ENCODE results near the gene MOV10. TPM values are rescaled to one million over a fixed set of nuclear protein-coding genes. Genes with fewer than 3 reads are reported as not detected.

The MOV10 gene
- total and polyA plus RNA-seq, 2 of the 8 experiments (the other 6 are each of a cell fraction or from before 2014, with no cell fraction given), result 57.3 to 109 TPM

DNA sequence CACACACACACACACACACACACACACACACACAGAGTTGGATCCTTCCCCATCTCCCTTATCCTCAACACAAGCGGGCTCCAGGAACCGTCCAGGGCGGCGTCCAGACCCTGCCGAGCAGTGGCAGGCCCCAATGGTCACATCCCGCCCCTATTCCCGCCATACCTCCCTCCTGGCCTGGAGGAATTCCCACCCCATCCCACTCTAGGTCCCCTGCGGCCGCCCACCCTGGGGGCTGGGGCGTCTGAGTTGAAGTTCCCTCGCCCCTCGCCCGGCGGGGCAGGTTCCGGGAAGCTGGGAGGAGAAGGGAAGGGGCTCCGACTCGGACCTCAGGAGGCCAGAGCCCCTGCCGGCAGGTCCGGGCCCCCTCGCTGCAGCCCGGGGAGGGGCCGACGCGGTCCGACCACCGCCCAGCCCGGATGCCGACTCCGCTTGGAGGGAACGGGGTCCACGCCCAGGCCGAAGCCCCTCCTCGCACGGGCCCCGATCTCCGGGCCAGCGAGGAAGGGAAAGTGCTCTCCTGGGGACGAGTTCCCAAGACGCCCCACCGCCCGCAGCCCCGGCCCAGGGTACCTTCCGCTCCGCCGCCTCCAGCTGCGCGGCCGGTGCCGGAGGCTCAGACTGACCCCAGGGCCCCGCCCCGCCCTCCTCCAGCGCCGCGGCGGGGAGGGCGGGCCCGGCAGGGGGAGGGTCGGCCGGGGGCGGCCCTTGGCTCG, 32.2 kb downstream of the MOV10 start, which contains the start of gene RHOC:
Gene RHOC, minus strand, starts transcription at position 623 of the 716 bp plus-strand sequence. CDS start 3,328 bp downstream, outside the sequence.
- Histone ChIP-seq H3K56ac (replicated peaks; ENCODE audit: insufficient read length, low read depth, low read length) (no peak within 1 kb of the TSS), H3K9me3 (ENCODE audit: insufficient read depth in 2 of 2, low read depth in 1 of 2, low read length in 1 of 2) (no peaks in the 10 kb centered on the region), H2BK15ac (ENCODE audit: low read length) (no peak within 1 kb of the TSS), H2BK120ac (replicated peaks; ENCODE audit: low read depth, low read length) (no peak within 1 kb of the TSS), H2BK20ac (ENCODE audit: low read length) (no peak within 1 kb of the TSS), H2BK12ac (ENCODE audit: low read depth, low read length) (peak within 1 kb of the TSS; percentile 53; the same call in 1 of the 2 replicates), H3K23me2 (ENCODE audit: low read depth, low read length) (peaks cover 11% of the 10 kb centered on the region; the same call in 1 of the 2 replicates), H3K36me3 (ENCODE audit: control insufficient read depth in 2 of 4, insufficient read depth in 4 of 4, low read length in 3 of 4) (peaks cover 0 to 5% (median 3%) of the 10 kb centered on the region in 4 experiments; a peak in 4 of 8 replicates), H3K79me2 (ENCODE audit: control insufficient read depth in 1 of 2, insufficient read depth in 2 of 2, low read length in 2 of 2) (no peaks in the 10 kb centered on the region), H4K5ac (ENCODE audit: insufficient read length, low read depth, low read length) (peak within 1 kb of the TSS; percentile 57), H3K9ac (replicated peaks in 1 of 4; ENCODE audit: extremely low read depth in 1 of 4, low read depth in 3 of 4, low read length in 3 of 4) (peak within 1 kb of the TSS; percentile 13 to 59 (median 32); a peak in 5 of 7 replicates), H3K4me3 (ENCODE audit: extremely low read depth in 1 of 4, insufficient read depth in 2 of 4, low read depth in 3 of 4, low read length in 4 of 4) (peak within 1 kb of the TSS; percentile 39 to 78 (median 66)), H4K20me1 (replicated peaks in 1 of 2; ENCODE audit: control insufficient read depth in 1 of 2, insufficient read depth in 2 of 2, low read length in 2 of 2) (peaks cover 2 to 9% of the 10 kb centered on the region in 2 experiments), H3K23ac (ENCODE audit: insufficient read length) (no peak within 1 kb of the TSS), H3K4ac (replicated peaks; ENCODE audit: insufficient read length, low read depth, low read length) (no peak within 1 kb of the TSS), H2BK5ac (ENCODE audit: low read depth, low read length) (no peak within 1 kb of the TSS; the same call in 1 of the 2 replicates), H3K79me1 (ENCODE audit: low read depth, low read length) (no peaks in the 10 kb centered on the region), H4K91ac (replicated peaks; ENCODE audit: insufficient read length, low read length) (no peak within 1 kb of the TSS), H3K27ac (ENCODE audit: low read depth, low read length) (no peak within 1 kb of the TSS), H2AK5ac (ENCODE audit: low read depth, low read length) (no peak within 1 kb of the TSS), H3K4me2 (ENCODE audit: insufficient read depth in 1 of 2, low read depth in 2 of 2, low read length in 2 of 2) (peak within 1 kb of the TSS; percentile 41 to 90), H3K4me1 (replicated peaks in 1 of 4; ENCODE audit: control insufficient read depth in 3 of 4, insufficient read depth in 4 of 4, low read length in 3 of 4) (peaks cover 10 to 34% (median 19%) of the 10 kb centered on the region in 4 experiments), H4K8ac (ENCODE audit: extremely low read depth, insufficient read depth, low read length) (peak within 1 kb of the TSS; percentile 64; the same call in 1 of the 2 replicates), H2AFZ (ENCODE audit: low read length) (0 out of 2 replicates have a peak within 1 kb of the TSS, but pooled peaks have one; percentile 67), H3K14ac (ENCODE audit: insufficient read length) (no peak within 1 kb of the TSS), H3K18ac (ENCODE audit: extremely low read depth, low read length) (peak within 1 kb of the TSS; percentile 85), H3K27me3 (replicated peaks in 1 of 4; ENCODE audit: control insufficient read depth in 3 of 4, extremely low read depth in 1 of 4, insufficient read depth in 3 of 4, low read length in 3 of 4) (peaks cover 0 to 10% (median 4%) of the 10 kb centered on the region in 4 experiments; a peak in 2 of 7 replicates)
- DNase-seq (ENCODE audit: low read depth in 1 of 2, low spot score in 2 of 2) (peak in 1 of 2 experiments; percentile 81), FAIRE-seq (no peak)
- WGBS, 2 experiments (ENCODE audit: extremely low coverage in 1 of 2, insufficient coverage in 1 of 2, insufficient read length in 1 of 2, insufficient replicate concordance in 2 of 2, low coverage in 1 of 2, low lambda C conversion rate in 2 of 2, missing lambda C conversion rate in 1 of 2), result 5% methylated on average over 18 of the region's 61 CpGs; no CpG with 5 or more reads in 1 of the 2 experiments
- CTCF ChIA-PET (ENCODE audit: partially characterized antibody), result interaction anchor here (1.6 kb wide), 1 partner anchor 34 kb away, joined by 5 read pairs; no protein-coding TSS in a partner anchor
- POLR2A ChIA-PET (ENCODE audit: partially characterized antibody), result interaction anchor here (0.6 to 1.7 kb wide), 4 partner anchors 32 to 240 kb away, joined by 3 to 17 read pairs (median 5); partner anchors contain the start of genes MOV10 and ST7L
- TF ChIP-seq POLR2AphosphoS5 (IDR thresholded peaks at IDR 0.05; ENCODE audit: low read depth, low read length) (no peak), KDM4A (IDR thresholded peaks at IDR 0.05; ENCODE audit: low read depth, low read length, severe bottlenecking) (peak; percentile 79), ASH2L (IDR thresholded peaks at IDR 0.05; ENCODE audit: low read length) (peak; percentile 71), CBX8 (IDR thresholded peaks at IDR 0.05; ENCODE audit: borderline replicate concordance, low read depth, low read length) (no peak), CHD1 (IDR thresholded peaks at IDR 0.05; ENCODE audit: low read depth, low read length) (no peak), RXRA (IDR thresholded peaks at IDR 0.05; ENCODE audit: insufficient read depth, low read depth, low read length) (no peak), CEBPB (IDR thresholded peaks at IDR 0.05; ENCODE audit: low read depth, low read length) (no peak), TCF12 (IDR thresholded peaks at IDR 0.05; ENCODE audit: low read depth, low read length) (no peak)
- TF ChIP-seq, protein P1, sequence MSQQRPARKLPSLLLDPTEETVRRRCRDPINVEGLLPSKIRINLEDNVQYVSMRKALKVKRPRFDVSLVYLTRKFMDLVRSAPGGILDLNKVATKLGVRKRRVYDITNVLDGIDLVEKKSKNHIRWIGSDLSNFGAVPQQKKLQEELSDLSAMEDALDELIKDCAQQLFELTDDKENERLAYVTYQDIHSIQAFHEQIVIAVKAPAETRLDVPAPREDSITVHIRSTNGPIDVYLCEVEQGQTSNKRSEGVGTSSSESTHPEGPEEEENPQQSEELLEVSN (IDR thresholded peaks at IDR 0.05), result no peak
- TF ChIP-seq, protein P2, sequence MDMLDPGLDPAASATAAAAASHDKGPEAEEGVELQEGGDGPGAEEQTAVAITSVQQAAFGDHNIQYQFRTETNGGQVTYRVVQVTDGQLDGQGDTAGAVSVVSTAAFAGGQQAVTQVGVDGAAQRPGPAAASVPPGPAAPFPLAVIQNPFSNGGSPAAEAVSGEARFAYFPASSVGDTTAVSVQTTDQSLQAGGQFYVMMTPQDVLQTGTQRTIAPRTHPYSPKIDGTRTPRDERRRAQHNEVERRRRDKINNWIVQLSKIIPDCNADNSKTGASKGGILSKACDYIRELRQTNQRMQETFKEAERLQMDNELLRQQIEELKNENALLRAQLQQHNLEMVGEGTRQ (IDR thresholded peaks at IDR 0.05; ENCODE audit: low read length), result no peak
